PC-9 (cell line): ENCODE results near the gene DEFB129. TPM values are rescaled to one million over a fixed set of nuclear protein-coding genes. Genes with fewer than 3 reads are reported as not detected.

Experiments
- BruUV-seq: library from RNA; stranded (reverse); fragments of 400-500 nt; replicated peaks from 2 replicates; lab custom pipeline; 2021; lab: Mats Ljungman, UMichigan
- CTCF ChIA-PET: fragments of 300-600 bp; sonication (Branson Sonifier 250); formaldehyde crosslinking; loops from one replicate; lab custom pipeline; 2022; ENCODE audit warnings: antibody characterized with exemption; lab: Charles Lee
- POLR2A ChIA-PET: fragments of 300-600 bp; sonication (Branson Sonifier 250); formaldehyde crosslinking; loops from one replicate; lab custom pipeline; 2022; ENCODE audit warnings: antibody characterized with exemption; ENCODE audit not compliant: unreplicated experiment; lab: Charles Lee
- DNase-seq, 2 experiments: peaks; one replicate each; pipeline versions ENCODE4 v3.0.0 to v3.0.0-alpha.2; 2015 to 2022; ENCODE audit warnings: mixed read lengths in 1 of 2
- H2AFZ ChIP-seq: fragments of 200-600 bp; sonication (generic); 2 replicates; pipeline ENCODE4 v1.8.1; 2017; ENCODE audit warnings: antibody characterized with exemption
- H3F3A ChIP-seq: fragments of 200-600 bp; sonication (generic); 2 replicates; pipeline ENCODE4 v1.8.1; 2017; ENCODE audit warnings: antibody characterized with exemption, mild to moderate bottlenecking, low read depth; ENCODE audit not compliant: insufficient read depth
- H3K27ac ChIP-seq: fragments of 200-600 bp; sonication (generic); 2 replicates; pipeline ENCODE4 v1.6.1; 2016; ENCODE audit warnings: mixed run types
- H3K27me3 ChIP-seq: fragments of 200-600 bp; sonication (generic); 2 replicates; pipeline ENCODE4 v1.6.1; 2016; ENCODE audit warnings: low read depth, mixed run types; ENCODE audit not compliant: insufficient read depth
- H3K36me3 ChIP-seq: fragments of 200-600 bp; sonication (generic); 2 replicates; pipeline ENCODE4 v1.6.1; 2016; ENCODE audit warnings: low read depth, mixed run types
- H3K4me1 ChIP-seq: fragments of 200-600 bp; sonication (generic); replicated peaks from 2 replicates; pipeline ENCODE4 v1.6.1; 2016; ENCODE audit warnings: mixed run types; ENCODE audit not compliant: insufficient read depth
- H3K4me2 ChIP-seq: fragments of 200-600 bp; sonication (generic); 2 replicates; pipeline ENCODE4 v1.6.1; 2017; ENCODE audit warnings: mixed run types
- H3K4me3 ChIP-seq: fragments of 200-600 bp; sonication (generic); 2 replicates; pipeline ENCODE4 v1.6.1; 2016; ENCODE audit warnings: mixed run types
- H3K79me2 ChIP-seq: fragments of 200-600 bp; sonication (generic); 2 replicates; pipeline ENCODE4 v1.6.1; 2017; ENCODE audit warnings: low read depth, mixed run types
- H3K9me2 ChIP-seq: fragments of 200-600 bp; sonication (generic); 2 replicates; pipeline ENCODE4 v1.8.1; 2017; ENCODE audit warnings: mild to moderate bottlenecking; ENCODE audit not compliant: insufficient read depth
- H3K9me3 ChIP-seq: fragments of 200-600 bp; sonication (generic); 2 replicates; pipeline ENCODE4 v1.8.1; 2016; ENCODE audit warnings: low read depth; ENCODE audit not compliant: insufficient read depth
- H4K20me1 ChIP-seq: fragments of 200-600 bp; sonication (generic); 2 replicates; pipeline ENCODE4 v1.8.1; 2017; ENCODE audit not compliant: insufficient read depth
- CTCF ChIP-seq: fragments of 200-600 bp; sonication (generic); conservative IDR thresholded peaks from 2 replicates; pipeline ENCODE4 v1.6.1; 2017; ENCODE audit warnings: mixed run types, antibody characterized with exemption, mild to moderate bottlenecking, moderate library complexity
- EZH2 ChIP-seq: fragments of 200-600 bp; sonication (generic); IDR thresholded peaks from 2 replicates; pipeline ENCODE4 v1.8.0; 2017; ENCODE audit warnings: antibody characterized with exemption, low read depth
- intact Hi-C: fragments of 100-400 bp; cut with micrococcal nuclease; formaldehyde crosslinking; loops from one replicate; pipeline ENCODE4 v1.10.0; 2022; ENCODE audit not compliant: unreplicated experiment
- total RNA-seq: library from RNA; stranded (reverse); gene quantifications from 2 replicates; pipeline ENCODE4 v1.2.3, GENCODE V29; 2021

Gene DEFB129
- total RNA-seq, 1 experiment from 2014 or later, result not detected

- peak; percentile 4 to 37 for DNase-seq
- peaks cover 74% of the 10 kb centered on the region for H3K27me3 ChIP-seq
- BruUV-seq, result no TSS peak
Measured at GRCh38 chr20:208942-209566, 18.0 kb upstream of the DEFB129 start.

GRCh38 chr20:210809-211502 lies 16.1 kb upstream of the DEFB129 start:
- CTCF ChIA-PET, result interaction anchor here (0.9 kb wide), 1 partner anchor 120 kb away, joined by 4 read pairs; no protein-coding TSS in a partner anchor
- Histone ChIP-seq H3K27ac (no peak overlapping the region), H3K4me2 (no peak overlapping the region), H3K9me3 (no peaks in the 10 kb centered on the region), H4K20me1 (no peaks in the 10 kb centered on the region), H3K79me2 (no peaks in the 10 kb centered on the region), H2AFZ (no peak overlapping the region), H3K36me3 (no peaks in the 10 kb centered on the region), H3K27me3 (peaks cover 58% of the 10 kb centered on the region), H3K9me2 (no peaks in the 10 kb centered on the region), H3K4me3 (no peak overlapping the region), H3F3A (no peaks in the 10 kb centered on the region; the same call in 1 of the 2 replicates), H3K4me1 (no peaks in the 10 kb centered on the region)
- POLR2A ChIA-PET, result no interaction called here
- intact Hi-C loops, result no loop called here
- no TSS peak for BruUV-seq
- no peak for DNase-seq
- TF ChIP-seq EZH2 (no peak), CTCF (no peak)

More at GRCh38 chr20:208942-209566, 18.0 kb upstream of the DEFB129 start:
- Histone ChIP-seq H3K9me2 (no peaks in the 10 kb centered on the region), H2AFZ (no peak overlapping the region), H3K4me3 (no peak overlapping the region), H3K79me2 (no peaks in the 10 kb centered on the region), H3K27ac (no peak overlapping the region), H3F3A (no peaks in the 10 kb centered on the region; the same call in 1 of the 2 replicates), H3K4me2 (no peak overlapping the region), H3K4me1 (no peaks in the 10 kb centered on the region), H3K36me3 (no peaks in the 10 kb centered on the region), H4K20me1 (no peaks in the 10 kb centered on the region), H3K9me3 (no peaks in the 10 kb centered on the region)
- ChIA-PET POLR2A (no interaction called here), CTCF (interaction anchor here (0.6 kb wide), 1 partner anchor 72 kb away, joined by 5 read pairs; no protein-coding TSS in a partner anchor)
- TF ChIP-seq CTCF, result peak; percentile 56; the same call in 1 of the 2 replicates
- TF ChIP-seq EZH2, result no peak
- intact Hi-C loops, result no loop called here

GRCh38 chr20:214383-214782 lies 12.7 kb upstream of the DEFB129 start:
- no TSS peak for BruUV-seq
- H3K9me3 ChIP-seq, result no peaks in the 10 kb centered on the region
- POLR2A ChIA-PET, result no interaction called here

More at GRCh38 chr20:214383-214782, 12.7 kb upstream of the DEFB129 start:
- Histone ChIP-seq H4K20me1 (no peaks in the 10 kb centered on the region), H3K4me1 (no peaks in the 10 kb centered on the region), H3K36me3 (no peaks in the 10 kb centered on the region), H3K4me2 (no peak overlapping the region), H3K4me3 (no peak overlapping the region), H3K79me2 (no peaks in the 10 kb centered on the region), H3K27ac (no peak overlapping the region), H2AFZ (no peak overlapping the region), H3F3A (no peaks in the 10 kb centered on the region), H3K9me2 (no peaks in the 10 kb centered on the region), H3K27me3 (peaks cover 46% of the 10 kb centered on the region)
- CTCF ChIA-PET, result no interaction called here
- intact Hi-C loops, result no loop called here
- TF ChIP-seq CTCF, result no peak
- TF ChIP-seq EZH2, result no peak
- DNase-seq, result no peak
